Renal cortical epithelial cell (primary cell): Measurements from ENCODE around the gene HINFP. TPM values are rescaled to one million over a fixed set of nuclear protein-coding genes. Genes with fewer than 3 reads are reported as not detected.

ENCODE experiments used
- DNase-seq: peaks from one replicate; pipeline ENCODE4 v3.0.0-alpha.2; 2011; ENCODE audit warnings: low read depth
- total RNA-seq: library from RNA; depleted of rRNA; stranded (reverse); fragments of >200 nt; gene quantifications from 2 replicates; pipeline ENCODE4 v1.2.3, GENCODE V29; 2014

HINFP gene, protein sequence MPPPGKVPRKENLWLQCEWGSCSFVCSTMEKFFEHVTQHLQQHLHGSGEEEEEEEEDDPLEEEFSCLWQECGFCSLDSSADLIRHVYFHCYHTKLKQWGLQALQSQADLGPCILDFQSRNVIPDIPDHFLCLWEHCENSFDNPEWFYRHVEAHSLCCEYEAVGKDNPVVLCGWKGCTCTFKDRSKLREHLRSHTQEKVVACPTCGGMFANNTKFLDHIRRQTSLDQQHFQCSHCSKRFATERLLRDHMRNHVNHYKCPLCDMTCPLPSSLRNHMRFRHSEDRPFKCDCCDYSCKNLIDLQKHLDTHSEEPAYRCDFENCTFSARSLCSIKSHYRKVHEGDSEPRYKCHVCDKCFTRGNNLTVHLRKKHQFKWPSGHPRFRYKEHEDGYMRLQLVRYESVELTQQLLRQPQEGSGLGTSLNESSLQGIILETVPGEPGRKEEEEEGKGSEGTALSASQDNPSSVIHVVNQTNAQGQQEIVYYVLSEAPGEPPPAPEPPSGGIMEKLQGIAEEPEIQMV
- total RNA-seq = 11.5 and 20.8 TPM in 2 replicates

DNA sequence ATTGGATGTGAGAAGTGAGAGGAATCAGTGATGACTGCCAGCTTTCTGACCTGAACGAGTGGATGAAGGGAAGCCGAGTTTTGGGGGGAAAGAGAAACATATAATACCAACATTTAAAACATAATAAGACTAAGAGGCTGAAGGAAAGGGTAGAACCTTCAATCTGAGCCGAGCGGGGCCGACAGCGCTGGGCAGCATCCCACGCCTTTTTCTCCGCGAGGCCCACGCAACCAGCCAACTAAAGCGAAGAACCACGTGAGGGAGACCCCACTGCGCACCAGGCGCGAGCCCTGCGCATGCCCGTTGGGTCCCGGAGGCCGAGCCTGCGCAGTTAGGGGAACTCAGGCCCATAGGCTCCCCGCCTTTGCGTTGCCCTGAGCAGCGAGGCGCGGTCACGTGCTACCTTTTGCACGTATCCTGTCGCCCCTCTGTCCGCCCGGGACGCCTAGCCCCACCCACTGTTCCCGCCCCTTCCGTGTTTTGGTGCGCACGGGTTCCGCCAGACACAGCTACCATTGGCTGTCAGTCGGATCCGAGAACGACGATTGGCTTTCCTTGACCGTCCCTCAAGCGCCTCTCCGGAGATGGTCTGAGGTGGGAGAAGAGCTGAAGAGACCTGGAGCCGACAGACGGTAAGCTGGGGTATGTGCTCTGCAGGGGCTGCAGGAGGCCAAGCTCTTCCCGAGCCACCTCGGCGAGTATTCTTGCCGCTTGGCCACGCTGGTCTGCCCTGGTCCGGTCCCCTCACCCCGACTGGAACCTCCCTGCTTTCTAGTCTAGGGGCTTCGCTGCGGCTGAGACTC lies at the start of gene HINFP:
TSS of gene HINFP (plus strand) at position 573 of the 803 bp plus-strand sequence. CDS start 5,365 bp downstream, outside the sequence.
- DNase-seq = peak; percentile 97

GRCh38 chr11:119077839-119078238 lies 43.5 kb upstream of the HINFP start:
- DNase-seq = no peak

DNA sequence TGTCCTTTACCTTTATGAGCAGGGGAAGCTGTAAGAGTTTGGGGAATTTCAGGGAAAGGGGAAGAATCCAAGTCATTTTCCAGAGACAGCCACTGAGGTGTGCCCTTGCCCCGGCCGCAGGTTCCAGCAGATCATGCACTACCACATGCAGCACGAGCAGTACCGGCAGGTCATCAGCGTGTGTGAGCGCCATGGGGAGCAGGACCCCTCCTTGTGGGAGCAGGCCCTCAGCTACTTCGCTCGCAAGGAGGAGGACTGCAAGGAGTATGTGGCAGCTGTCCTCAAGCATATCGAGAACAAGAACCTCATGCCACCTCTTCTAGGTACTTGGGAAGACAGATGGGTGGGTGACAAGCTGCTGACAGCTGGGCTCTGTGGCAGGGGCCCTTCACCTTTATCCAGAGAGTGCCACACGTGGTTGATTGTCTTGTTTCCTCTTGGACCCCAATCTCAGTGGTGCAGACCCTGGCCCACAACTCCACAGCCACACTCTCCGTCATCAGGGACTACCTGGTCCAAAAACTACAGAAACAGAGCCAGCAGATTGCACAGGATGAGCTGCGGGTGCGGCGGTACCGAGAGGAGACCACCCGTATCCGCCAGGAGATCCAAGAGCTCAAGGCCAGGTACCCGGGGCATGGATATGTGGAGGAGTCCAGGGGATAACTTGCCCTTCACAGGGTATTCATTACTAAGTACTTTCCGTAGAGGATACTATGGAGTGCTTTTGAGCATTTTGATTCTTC lies 42.5 kb upstream of the HINFP start:
- DNase-seq = no peak

DNA sequence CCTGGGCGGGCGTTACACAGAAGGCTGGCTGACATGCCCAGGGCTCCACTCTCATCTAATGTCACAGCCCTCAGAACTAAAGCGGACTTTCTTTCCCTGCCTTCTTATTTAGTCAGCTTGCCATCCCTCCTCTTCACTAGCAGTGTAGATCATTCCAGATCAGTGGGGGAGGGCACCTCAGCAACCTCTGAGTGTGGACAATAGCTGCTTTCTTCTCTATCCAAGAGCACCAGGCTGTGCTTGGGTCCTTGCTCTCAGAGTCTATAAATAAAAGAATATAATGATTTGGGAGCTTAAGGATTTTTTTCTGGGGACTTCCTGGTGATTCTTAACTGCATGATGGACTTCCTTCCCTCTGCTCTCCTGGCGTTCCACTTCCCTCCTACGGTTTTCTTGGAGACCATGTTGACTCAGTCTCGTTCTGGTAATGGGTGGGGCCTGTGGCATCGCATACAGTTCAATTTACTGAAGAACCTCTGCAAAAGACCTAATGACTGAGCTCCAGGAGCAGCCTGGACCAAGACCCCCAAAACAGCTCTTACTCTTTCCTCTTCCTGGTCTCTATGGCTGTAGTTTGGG lies 39.6 kb upstream of the HINFP start:
- DNase-seq = no peak

DNA sequence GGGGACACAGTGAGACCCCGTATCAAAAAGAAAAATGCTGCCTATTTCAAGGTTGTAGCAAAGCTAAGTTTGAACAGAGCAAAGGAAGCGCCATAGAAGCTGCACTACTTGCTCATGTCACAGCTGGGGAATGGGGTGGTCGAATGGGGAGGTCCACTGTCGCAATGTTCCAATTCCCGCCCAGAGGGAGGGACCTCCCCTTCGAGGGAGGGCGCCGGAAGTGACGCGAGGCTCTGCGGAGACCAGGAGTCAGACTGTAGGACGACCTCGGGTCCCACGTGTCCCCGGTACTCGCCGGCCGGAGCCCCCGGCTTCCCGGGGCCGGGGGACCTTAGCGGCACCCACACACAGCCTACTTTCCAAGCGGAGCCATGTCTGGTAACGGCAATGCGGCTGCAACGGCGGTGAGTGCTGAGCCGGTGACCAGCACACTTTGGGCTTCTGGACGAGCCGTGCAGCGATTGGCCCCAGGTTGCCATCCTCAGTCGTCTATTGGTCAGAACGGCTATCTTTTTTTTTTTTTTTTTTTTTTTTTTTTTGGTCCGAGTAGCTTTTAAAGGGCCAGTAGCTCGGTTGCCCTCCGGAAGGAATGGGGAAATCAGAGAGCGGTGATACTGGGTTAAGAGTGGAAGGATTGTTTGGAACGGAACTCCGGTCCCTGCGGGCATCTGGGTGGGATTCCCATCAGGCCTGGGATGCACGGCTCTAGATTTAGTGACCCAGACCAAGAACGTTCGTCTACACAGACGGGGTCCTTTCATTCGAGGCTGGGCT lies 36.5 kb upstream of the HINFP start, which contains the start of gene HMBS:
TSS of gene HMBS (plus strand) at position 219 of the 774 bp plus-strand sequence. CDS start at position 372, 153 bp downstream.
- DNase-seq = peak; percentile 90

GRCh38 chr11:119085437-119085847 lies 35.9 kb upstream of the HINFP start:
- DNase-seq = no peak

GRCh38 chr11:119087123-119087522 lies 34.3 kb upstream of the HINFP start:
- DNase-seq = no peak

- no peak for DNase-seq
Observed at GRCh38 chr11:119087747-119088241, 33.6 kb upstream of the HINFP start.

DNA sequence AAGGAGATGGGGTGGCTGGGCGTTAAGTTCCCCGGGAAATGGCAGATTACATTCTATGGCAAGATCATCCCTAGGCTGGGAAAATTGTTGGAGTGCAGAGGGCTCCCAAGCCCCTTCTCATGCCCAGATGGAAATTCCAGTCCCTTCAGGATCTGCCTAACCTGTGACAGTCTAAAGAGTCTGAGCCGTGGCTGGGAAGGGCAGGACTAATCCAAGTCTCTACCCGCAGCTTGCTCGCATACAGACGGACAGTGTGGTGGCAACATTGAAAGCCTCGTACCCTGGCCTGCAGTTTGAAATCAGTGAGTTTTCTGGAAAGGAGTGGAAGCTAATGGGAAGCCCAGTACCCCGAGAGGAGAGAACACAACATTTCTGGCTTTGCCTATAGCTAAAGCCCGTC lies 33.0 kb upstream of the HINFP start:
- DNase-seq = no peak

DNA sequence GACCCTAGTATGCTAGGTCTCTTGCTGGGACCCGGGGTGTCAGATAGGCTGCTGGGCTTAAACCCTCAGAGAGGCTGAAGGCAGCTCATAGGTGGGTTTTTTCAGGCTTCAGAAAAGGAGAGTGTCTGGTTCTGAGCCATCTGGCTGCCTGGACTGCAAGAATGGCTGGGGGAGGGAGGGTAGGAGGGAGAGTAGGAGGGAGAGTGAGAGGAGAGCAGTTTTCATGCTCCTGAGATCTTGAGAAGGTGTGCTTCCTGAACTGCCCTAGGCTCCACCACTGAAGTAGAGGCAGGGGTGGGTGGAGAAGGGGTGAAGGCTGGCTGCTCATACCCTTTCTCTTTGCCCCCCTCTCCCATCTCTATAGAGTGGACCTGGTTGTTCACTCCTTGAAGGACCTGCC lies 32.1 kb upstream of the HINFP start:
- DNase-seq = no peak

- DNase-seq = no peak
Observed at GRCh38 chr11:119091178-119091577, 30.2 kb upstream of the HINFP start.

- no peak for DNase-seq
Observed at GRCh38 chr11:119091966-119092879, 29.2 kb upstream of the HINFP start.

DNA sequence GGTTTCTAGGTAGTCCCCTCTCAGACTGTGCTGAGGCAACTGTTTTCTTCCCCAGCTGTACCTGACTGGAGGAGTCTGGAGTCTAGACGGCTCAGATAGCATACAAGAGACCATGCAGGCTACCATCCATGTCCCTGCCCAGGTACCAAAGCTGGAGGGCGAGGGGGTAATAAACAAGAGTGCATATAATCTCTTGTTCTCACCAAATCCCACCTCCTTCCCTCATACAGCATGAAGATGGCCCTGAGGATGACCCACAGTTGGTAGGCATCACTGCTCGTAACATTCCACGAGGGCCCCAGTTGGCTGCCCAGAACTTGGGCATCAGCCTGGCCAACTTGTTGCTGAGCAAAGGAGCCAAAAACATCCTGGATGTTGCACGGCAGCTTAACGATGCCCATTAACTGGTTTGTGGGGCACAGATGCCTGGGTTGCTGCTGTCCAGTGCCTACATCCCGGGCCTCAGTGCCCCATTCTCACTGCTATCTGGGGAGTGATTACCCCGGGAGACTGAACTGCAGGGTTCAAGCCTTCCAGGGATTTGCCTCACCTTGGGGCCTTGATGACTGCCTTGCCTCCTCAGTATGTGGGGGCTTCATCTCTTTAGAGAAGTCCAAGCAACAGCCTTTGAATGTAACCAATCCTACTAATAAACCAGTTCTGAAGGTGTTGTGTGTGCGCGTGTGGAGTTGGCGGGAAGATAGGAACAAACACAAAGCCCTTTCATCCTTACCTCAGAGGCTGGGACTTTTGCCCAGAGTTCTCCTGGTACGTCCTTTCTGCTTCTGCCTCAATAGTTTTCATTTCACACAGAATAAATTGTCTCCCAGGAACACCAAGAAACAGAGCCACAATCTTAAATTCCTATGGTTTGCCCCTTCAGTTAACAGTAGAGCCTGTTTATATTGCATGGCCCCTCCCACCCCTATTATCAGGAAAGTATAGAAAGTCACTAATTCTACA lies 28.2 kb upstream of the HINFP start:
- peak; percentile 59 for DNase-seq

- DNase-seq = no peak
Observed at GRCh38 chr11:119093942-119094815, 27.2 kb upstream of the HINFP start.

DNA sequence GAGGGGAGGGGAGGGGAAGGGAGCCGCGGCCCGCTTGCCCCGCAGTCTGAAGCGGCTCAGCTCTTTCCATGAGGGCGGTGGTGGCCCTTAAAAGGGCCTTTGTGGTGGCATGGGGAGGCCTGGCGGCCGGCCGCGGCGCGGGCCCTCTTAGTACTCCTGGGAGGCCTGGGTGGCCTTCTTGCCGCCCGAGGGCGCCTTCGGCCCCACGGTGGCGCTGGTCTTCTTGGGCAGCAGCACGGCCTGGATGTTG lies 26.6 kb upstream of the HINFP start:
- peak; percentile 64 for DNase-seq

DNA sequence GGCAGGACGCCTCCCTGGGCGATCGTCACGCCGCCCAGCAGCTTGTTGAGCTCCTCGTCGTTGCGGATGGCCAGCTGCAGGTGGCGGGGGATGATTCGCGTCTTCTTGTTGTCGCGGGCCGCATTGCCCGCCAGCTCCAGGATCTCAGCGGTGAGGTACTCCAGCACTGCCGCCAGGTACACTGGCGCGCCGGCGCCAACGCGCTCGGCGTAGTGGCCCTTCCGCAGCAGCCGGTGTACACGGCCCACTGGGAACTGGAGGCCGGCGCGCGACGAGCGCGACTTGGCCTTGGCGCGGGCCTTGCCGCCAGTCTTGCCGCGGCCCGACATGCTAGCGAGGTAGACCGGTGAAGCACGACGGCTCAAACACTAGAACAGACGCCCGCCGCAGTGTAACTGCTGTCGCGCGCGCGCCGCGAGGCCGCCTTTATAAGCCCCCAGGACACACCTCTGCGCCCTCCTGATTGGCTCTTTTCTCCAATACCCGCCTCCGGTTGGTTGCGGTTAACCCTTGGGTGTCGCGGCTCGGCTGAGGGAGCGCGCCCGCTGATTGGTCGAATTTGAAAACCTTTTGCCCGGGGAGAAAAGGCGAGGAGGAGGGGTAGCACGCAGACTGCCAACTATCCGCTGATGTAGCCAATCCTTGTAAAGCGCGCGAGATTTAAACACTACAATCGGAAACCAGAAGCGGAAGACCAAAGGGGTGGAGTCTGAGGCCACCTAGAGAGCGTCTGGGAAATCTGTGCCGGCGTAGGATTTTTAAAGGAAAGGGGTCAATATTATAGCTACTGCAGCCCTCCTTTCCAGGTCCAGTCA lies 26.1 kb upstream of the HINFP start:
- peak; percentile 99 for DNase-seq

GRCh38 chr11:119099711-119100110 lies 21.7 kb upstream of the HINFP start:
- no peak for DNase-seq
